GM12873 (cell line): ENCODE results near the gene CTIF.

Experiments
- TF ChIP-seq, protein P1 (sequence below): IDR thresholded peaks from 2 replicates; pipeline ENCODE4 v1.5.1; 2012; ENCODE audit warnings: low read depth, mild to moderate bottlenecking, moderate library complexity, low read length, control low read depth; ENCODE audit not compliant: insufficient read depth; ENCODE audit errors: missing control alignments

CTIF gene

DNA sequence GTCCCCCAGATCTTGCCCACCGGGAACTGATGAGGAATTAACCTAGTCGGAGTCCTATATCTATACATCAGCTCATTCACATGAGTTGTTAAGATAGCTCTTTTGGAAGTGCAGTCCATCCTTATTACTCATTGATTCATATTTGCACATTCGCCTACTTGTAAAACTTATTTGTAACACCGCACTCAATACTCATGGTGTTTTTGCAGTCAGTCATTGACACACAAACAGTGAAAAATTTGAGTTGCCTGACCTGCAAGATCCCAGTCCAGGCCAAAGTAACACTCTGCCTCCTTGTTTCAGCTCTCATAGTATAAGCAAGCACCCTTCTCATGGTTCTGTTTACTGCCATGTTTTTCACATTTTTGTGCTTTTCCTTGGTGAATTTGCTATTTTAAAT lies 180.6 kb downstream of the CTIF start:
- TF ChIP-seq, protein P1, sequence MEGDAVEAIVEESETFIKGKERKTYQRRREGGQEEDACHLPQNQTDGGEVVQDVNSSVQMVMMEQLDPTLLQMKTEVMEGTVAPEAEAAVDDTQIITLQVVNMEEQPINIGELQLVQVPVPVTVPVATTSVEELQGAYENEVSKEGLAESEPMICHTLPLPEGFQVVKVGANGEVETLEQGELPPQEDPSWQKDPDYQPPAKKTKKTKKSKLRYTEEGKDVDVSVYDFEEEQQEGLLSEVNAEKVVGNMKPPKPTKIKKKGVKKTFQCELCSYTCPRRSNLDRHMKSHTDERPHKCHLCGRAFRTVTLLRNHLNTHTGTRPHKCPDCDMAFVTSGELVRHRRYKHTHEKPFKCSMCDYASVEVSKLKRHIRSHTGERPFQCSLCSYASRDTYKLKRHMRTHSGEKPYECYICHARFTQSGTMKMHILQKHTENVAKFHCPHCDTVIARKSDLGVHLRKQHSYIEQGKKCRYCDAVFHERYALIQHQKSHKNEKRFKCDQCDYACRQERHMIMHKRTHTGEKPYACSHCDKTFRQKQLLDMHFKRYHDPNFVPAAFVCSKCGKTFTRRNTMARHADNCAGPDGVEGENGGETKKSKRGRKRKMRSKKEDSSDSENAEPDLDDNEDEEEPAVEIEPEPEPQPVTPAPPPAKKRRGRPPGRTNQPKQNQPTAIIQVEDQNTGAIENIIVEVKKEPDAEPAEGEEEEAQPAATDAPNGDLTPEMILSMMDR = no peak

DNA sequence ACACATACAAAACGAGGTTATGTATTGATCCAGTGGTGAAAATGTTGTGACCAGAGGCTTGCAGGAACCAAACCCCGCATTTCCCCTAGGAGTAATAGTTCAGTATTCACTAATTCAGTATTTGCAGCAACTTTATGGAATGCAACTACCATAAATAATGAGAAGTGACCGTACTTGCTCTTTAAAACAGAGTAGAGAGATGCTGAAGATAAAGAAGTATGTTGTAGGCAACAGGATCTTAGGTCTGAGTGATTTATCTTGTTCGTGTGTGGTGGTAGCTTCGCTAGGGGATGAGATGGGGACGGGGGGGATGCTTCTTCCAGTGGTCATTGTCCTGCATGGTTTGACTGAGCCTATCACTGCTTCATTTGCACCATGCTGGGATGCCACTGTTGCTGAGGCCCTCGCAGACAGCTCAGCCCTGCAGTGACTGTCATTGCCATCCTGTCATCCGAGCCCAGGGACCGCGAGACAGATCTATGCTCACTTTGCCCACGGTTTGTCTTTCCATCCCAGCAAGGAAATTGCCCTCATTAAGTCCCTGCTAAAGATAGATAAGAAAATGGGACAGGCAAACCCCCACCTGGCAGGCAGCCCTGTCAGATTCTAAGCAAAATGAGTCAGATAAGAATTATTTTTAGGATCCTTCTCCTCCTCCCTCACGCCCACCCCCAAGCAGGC lies 181.3 kb downstream of the CTIF start:
- TF ChIP-seq, protein P1 = no peak

DNA sequence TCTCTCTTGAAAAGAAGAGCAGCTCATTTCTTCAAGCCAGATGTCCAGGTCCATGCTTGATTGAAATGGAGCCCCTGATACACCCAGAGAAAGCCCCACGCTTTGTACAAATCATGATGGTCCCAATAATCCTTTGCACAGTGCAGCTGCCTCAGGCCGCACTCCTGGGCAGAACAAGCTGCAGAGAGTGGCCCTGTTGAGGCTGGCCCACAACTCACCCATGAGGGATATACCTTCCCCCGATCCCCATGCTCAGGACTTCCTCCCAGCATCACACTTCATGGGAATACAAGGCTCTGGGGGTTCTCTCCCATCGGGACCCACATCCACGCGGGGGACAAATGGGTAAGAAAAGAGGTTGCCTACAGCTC lies 181.8 kb downstream of the CTIF start:
- TF ChIP-seq, protein P1 = no peak

DNA sequence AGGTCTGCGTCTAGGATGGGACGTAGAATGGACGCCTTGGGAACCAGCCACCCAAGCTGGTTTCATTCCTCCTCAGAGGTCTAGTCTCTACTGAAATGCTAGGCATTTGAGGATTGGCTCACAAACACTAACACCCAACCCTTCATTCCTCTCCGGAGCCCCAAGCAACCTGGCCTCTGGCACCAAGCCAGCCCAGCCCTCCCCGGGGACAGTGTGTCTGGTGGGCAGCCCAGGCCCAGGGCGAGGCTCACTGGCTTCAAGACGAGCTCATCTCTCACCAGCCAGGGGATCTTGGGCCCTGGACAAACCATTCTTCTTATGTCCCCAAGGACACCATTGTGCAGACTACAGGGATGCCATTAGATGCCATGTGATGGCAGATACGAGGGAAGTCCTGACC lies 182.5 kb downstream of the CTIF start:
- TF ChIP-seq, protein P1 = no peak

DNA sequence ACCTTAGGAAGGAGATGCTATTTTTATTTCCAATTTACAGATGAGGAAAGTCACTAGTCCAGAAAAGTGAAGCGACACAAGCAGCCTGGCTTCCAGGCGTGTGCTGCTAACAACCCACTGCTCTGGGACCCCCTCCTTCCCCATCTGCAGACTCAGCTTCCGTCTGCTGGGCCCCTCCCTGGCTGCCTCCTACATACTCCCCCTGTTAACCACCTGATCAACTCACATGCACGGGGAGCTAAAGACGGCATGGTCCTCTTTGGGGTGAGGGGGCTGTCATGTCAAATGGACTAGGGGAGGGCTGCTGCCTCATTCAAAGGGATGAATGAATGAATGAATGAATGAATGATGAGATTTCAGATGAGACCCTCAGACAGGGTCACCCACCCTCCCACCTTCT lies 184.2 kb downstream of the CTIF start:
- TF ChIP-seq, protein P1 = no peak

DNA sequence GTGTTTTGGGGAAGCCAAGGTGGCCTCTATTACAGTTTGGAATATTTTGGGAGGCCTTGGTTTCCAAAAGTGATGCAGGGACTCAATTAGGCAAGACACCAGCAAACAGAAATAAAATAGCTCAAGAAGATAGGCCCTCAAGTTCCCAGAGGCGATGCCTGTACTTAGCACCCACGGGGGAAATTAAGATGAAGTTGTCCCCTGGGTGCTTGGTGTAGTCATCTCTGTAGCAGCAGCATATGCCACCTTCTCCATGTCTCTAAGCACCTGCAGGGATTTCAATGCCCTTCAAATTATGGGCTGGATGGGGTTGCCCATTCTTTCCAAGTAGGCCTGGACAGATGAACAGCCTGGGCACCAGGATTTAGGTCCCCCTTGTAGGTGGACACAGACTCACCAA lies 185.0 kb downstream of the CTIF start:
- TF ChIP-seq, protein P1 = no peak

DNA sequence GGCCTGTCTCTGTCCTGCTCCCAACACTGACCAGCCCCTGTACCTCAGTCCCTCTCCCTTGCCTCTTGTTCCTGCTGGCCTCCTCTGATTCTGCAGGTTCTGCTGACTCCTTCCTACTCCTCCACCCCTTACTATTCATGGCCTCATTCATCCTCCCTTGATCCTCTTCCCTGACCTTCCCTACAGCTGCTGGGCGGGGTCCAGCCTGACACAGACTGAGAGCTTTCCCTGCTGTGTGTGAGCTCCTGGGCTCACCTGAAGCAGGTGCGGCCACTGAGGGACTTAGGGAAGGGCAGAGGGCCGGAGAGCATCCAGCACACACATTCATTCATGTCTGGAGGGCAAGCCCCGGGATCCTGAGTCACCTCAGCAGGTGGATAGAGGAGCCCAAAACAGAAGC lies 185.6 kb downstream of the CTIF start:
- TF ChIP-seq, protein P1 = no peak
